T-helper 2 cell (primary cell): ENCODE data around the gene MOCS1.

Experiments used
- DNase-seq, 5 experiments: peaks; one replicate each; pipeline versions ENCODE4 v3.0.0 to v3.0.0-alpha.2; 2012 to 2022

The MOCS1 gene

DNA sequence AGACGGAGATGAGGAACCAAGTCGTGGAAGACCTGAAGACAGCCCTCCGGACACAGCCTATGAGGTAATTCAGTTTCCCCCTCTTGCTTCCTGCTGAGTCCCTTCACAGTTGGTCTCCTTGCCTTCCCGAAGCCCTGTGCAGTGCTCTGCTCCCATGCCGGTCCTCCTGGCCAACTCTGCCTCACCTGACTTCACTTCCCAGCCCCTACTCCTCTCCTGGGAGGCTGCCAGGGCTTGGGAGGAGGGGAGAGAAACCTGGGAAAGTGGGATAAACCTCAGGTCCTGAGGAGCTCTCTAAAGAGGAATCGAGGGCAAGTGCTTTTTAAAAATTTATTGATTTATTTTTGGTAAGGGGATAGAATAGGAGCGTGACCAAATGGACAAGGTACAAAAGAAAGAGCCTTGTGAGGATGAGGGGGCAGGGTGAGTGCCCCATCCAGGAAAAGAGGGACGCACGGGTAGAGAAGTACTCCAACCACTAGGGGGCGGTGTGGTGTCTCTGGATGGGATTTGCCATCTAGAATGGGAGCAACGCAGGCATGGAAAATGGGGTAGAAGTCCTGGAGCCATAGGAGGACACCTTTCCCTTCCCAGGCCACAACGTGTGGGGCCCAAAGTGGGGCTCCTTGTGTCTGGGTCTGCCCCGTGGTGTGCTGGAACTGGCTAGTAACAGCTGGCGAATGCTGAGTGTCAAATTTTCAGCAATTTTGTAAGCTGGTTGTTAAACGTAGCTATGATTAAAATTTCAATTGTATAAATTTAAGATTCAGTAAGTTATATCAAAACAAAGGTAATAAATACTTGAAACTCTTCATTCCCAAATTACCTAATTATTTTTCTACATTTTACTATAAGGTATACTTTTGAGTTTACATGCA lies 69.0 kb downstream of the MOCS1 start:
- peak in 3 of 5 experiments; percentile 12 to 29 (median 22) for DNase-seq

DNA sequence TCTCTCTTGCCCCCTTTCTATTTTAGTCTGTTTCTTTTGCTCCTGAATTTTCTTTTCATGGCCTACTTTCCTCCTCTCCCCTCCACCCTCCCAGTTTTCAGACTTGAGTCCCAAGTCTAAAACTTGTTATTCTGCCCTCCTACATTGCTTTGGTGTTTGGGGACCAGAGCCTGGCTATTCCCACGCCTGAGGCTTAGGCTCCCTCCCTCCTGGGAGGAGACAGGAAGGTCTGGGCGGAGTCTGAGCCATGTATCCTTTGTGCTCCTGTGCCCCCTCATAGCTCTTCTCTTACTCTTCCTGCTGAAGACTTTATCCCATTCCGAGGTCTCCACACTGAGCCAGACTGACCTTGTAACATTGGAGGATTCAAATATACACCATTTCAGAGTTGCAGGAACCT lies 72.6 kb downstream of the MOCS1 start:
- no peak for DNase-seq

DNA sequence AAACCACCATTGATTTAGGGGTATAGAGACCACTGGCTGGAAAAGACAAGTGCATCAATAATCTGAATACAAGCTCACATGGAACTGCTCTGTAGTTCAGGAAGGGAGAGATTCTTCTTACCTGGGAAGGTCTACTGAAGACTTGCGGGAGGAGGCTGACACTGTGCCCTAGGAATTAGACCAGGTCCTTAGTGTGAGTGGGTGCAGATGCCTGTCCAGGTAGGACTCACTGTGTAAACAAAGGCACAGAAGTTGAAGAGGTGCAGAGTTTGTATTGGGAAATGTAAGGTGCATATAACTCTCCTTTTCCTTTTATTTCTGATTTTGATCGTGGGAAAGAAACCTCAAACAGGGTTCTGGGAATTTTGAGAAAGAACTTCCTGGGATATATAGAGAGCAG lies 75.2 kb downstream of the MOCS1 start:
- DNase-seq: no peak

DNA sequence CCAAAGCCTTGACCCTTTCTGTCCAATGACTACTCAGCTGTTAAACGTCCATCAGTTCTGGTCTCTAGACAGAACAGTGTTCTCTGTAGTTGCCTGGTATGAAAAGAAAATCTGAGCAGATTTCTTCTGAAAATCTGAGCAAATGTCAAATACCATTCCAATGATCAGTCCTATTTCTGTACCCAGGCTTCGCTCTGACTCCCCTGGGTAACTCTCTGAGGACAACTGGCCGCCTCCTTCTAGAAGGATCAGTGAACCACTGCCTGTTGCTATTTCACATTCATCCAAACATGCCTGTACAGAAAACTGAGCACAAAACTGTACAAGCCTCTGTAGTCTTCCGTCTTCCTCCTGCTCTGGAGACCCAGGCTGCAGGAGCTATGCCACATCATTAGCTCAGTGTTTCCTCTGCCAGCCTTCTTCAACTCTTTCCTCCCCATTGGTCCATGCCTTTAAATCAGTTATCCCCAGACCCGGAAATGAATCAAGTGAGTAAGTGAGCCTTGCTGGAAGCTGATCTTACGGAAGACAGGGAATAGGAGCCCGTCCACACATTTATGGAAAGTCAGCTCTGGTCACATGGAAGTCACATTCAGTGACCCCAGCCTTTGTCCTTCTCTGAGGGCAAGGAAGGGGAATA lies 78.8 kb downstream of the MOCS1 start:
- no peak for DNase-seq
